Measurements from ENCODE around the gene PLCG1.

PLCG1 gene

GRCh38 chr20:41176711-41177552 lies 39.6 kb downstream of the PLCG1 start:
- H3K4me3 ChIP-seq (ENCODE audit: low read length) = no peak overlapping the region
- H3K9ac ChIP-seq (ENCODE audit: low read depth, low read length) = no peak overlapping the region
- peaks cover 6% of the 10 kb centered on the region; the same call in 1 of the 2 replicates for H3K4me1 ChIP-seq (ENCODE audit: insufficient read depth, low read length)
- no peaks in the 10 kb centered on the region for H3K27me3 ChIP-seq (ENCODE audit: insufficient read depth, low read length)
- H3K9me3 ChIP-seq (ENCODE audit: insufficient read depth, low read depth, low read length) = no peaks in the 10 kb centered on the region
- WGBS = 94% methylated on average over 8 of the region's 8 CpGs
- peaks cover 59% of the 10 kb centered on the region for H3K36me3 ChIP-seq (ENCODE audit: insufficient read depth, low read length)
- H3K27ac ChIP-seq (ENCODE audit: low read depth, low read length) = no peak overlapping the region

DNA sequence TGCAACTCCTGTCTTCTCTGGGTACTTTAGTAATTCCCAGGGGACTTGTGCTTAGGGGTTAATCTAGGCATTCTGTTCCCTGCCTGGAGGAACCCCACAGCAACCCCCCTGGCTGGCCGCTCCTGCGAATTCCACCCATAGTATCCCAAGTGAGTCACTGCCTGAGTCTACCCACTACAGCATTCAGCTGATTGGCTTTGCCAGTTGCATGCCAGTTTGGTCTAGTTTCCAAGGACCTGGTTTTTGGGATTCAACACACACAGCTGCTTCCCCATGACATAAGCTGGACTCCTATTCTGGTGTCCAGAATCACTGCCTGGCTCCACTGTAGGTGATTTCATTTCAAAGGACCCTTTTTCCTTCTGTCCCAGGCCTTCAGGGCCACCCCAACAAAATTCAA lies 40.3 kb downstream of the PLCG1 start:
- H3K36me3 ChIP-seq (ENCODE audit: insufficient read depth, low read length) = peaks cover 52% of the 10 kb centered on the region
- H3K9me3 ChIP-seq (ENCODE audit: insufficient read depth, low read depth, low read length) = no peaks in the 10 kb centered on the region
- H3K27ac ChIP-seq (ENCODE audit: low read depth, low read length) = no peak overlapping the region
- 88% methylated on average over 2 of the region's 2 CpGs for WGBS
- H3K27me3 ChIP-seq (ENCODE audit: insufficient read depth, low read length) = no peaks in the 10 kb centered on the region
- H3K9ac ChIP-seq (ENCODE audit: low read depth, low read length) = no peak overlapping the region
- H3K4me3 ChIP-seq (ENCODE audit: low read length) = no peak overlapping the region
- H3K4me1 ChIP-seq (ENCODE audit: insufficient read depth, low read length) = peaks cover 6% of the 10 kb centered on the region; the same call in 1 of the 2 replicates

DNA sequence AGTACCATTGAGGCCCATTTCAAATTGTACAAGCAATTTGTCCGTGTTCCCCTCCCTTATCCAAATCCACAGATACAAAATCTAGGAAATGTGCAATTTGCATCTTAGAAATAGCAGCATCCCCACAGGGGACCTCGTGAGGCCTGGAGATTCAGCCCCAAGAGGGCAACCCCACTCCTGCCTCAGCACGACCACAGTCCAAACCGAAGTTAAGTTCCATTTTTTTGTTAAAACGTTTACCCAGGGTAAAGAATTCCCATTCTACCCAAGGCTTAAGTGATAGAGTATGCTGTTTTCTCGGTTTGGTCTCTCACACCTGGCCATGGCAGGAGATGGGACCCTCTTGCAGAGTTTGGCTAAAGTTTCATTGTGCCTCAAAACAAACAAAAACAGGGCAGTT lies 41.2 kb downstream of the PLCG1 start:
- WGBS = 94% methylated on average over 6 of the region's 6 CpGs

GRCh38 chr20:41178904-41179432 lies 41.6 kb downstream of the PLCG1 start:
- Histone ChIP-seq H3K4me1 (ENCODE audit: insufficient read depth, low read length) (peaks cover 6% of the 10 kb centered on the region; the same call in 1 of the 2 replicates), H3K36me3 (ENCODE audit: insufficient read depth, low read length) (peaks cover 40% of the 10 kb centered on the region), H3K4me3 (ENCODE audit: low read length) (no peak overlapping the region), H3K9me3 (ENCODE audit: insufficient read depth, low read depth, low read length) (no peaks in the 10 kb centered on the region), H3K27ac (ENCODE audit: low read depth, low read length) (no peak overlapping the region), H3K9ac (ENCODE audit: low read depth, low read length) (no peak overlapping the region), H3K27me3 (ENCODE audit: insufficient read depth, low read length) (no peaks in the 10 kb centered on the region)
- WGBS = 81% methylated on average over 7 of the region's 8 CpGs

More for the DNA sequence above, 41.2 kb downstream of the PLCG1 start:
- H3K36me3 ChIP-seq (ENCODE audit: insufficient read depth, low read length) = peaks cover 44% of the 10 kb centered on the region
- H3K9ac ChIP-seq (ENCODE audit: low read depth, low read length) = no peak overlapping the region
- H3K27me3 ChIP-seq (ENCODE audit: insufficient read depth, low read length) = no peaks in the 10 kb centered on the region
- no peaks in the 10 kb centered on the region for H3K9me3 ChIP-seq (ENCODE audit: insufficient read depth, low read depth, low read length)
- peaks cover 6% of the 10 kb centered on the region; the same call in 1 of the 2 replicates for H3K4me1 ChIP-seq (ENCODE audit: insufficient read depth, low read length)
- H3K27ac ChIP-seq (ENCODE audit: low read depth, low read length) = no peak overlapping the region
- H3K4me3 ChIP-seq (ENCODE audit: low read length) = no peak overlapping the region

- Histone ChIP-seq H3K27ac (ENCODE audit: low read depth, low read length) (no peak overlapping the region), H3K4me1 (ENCODE audit: insufficient read depth, low read length) (peaks cover 6% of the 10 kb centered on the region; the same call in 1 of the 2 replicates), H3K27me3 (ENCODE audit: insufficient read depth, low read length) (no peaks in the 10 kb centered on the region), H3K4me3 (ENCODE audit: low read length) (no peak overlapping the region), H3K36me3 (ENCODE audit: insufficient read depth, low read length) (peaks cover 30% of the 10 kb centered on the region), H3K9me3 (ENCODE audit: insufficient read depth, low read depth, low read length) (no peaks in the 10 kb centered on the region), H3K9ac (ENCODE audit: low read depth, low read length) (no peak overlapping the region)
- 91% methylated on average over 8 of the region's 8 CpGs for WGBS
Observed at GRCh38 chr20:41179961-41180360, 42.6 kb downstream of the PLCG1 start.

- Histone ChIP-seq H3K27me3 (ENCODE audit: insufficient read depth, low read length) (no peaks in the 10 kb centered on the region), H3K9me3 (ENCODE audit: insufficient read depth, low read depth, low read length) (no peaks in the 10 kb centered on the region), H3K27ac (ENCODE audit: low read depth, low read length) (no peak overlapping the region), H3K36me3 (ENCODE audit: insufficient read depth, low read length) (peaks cover 22% of the 10 kb centered on the region), H3K4me3 (ENCODE audit: low read length) (no peak overlapping the region), H3K9ac (ENCODE audit: low read depth, low read length) (no peak overlapping the region), H3K4me1 (ENCODE audit: insufficient read depth, low read length) (peaks cover 6% of the 10 kb centered on the region; the same call in 1 of the 2 replicates)
- WGBS = 93% methylated on average over 6 of the region's 6 CpGs
Observed at GRCh38 chr20:41180599-41181333, 43.4 kb downstream of the PLCG1 start.

GRCh38 chr20:41181567-41181966 lies 44.2 kb downstream of the PLCG1 start:
- Histone ChIP-seq H3K9ac (ENCODE audit: low read depth, low read length) (no peak overlapping the region), H3K9me3 (ENCODE audit: insufficient read depth, low read depth, low read length) (no peaks in the 10 kb centered on the region), H3K27ac (ENCODE audit: low read depth, low read length) (no peak overlapping the region), H3K27me3 (ENCODE audit: insufficient read depth, low read length) (no peaks in the 10 kb centered on the region), H3K36me3 (ENCODE audit: insufficient read depth, low read length) (peaks cover 14% of the 10 kb centered on the region), H3K4me3 (ENCODE audit: low read length) (no peak overlapping the region), H3K4me1 (ENCODE audit: insufficient read depth, low read length) (peaks cover 6% of the 10 kb centered on the region; the same call in 1 of the 2 replicates)
- WGBS = 97% methylated on average over 3 of the region's 3 CpGs

DNA sequence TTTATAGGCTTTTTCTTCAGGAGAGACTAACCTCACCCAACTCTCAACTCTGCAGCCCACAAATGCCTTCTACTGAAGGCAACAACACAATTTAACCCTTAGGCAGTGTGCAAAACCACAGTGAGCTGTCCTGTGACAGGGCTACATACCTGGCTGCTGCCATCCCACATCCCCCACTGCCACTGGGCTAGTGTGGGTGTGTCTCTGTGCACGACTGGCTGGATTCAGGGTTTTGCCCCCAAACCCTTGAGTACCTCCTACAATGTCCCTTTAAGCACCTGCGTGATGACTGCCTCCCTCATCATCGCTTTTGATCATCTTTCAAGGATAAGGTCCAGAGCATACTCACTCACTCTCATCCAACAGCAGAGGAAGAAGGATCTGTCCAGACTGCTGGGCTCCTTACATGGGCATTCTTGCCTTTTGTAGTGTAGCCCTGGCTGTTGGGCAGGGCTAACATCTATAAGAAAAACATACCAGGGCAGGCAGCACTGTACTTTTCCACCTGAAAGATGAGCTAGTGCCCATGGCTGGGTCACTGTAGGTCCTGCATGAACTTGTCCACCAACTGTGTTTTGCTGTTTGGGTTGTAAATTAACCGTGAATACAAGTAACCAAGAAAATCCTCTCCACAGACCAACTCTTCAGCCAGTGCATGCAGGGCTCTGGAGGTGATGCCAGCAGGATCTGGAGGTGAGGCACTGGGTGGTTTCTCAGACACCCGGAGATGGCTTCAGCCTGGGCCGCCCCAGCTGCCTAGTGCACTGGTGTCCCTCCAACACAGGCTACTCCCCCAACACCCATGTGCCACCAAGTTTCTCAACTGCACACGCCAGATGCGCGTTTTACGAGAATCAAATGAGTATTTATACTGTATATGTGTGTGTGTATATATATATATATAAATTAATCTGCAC lies 45.2 kb downstream of the PLCG1 start:
- Histone ChIP-seq H3K27ac (ENCODE audit: low read depth, low read length) (no peak overlapping the region), H3K4me1 (ENCODE audit: insufficient read depth, low read length) (peaks cover 6% of the 10 kb centered on the region; the same call in 1 of the 2 replicates), H3K36me3 (ENCODE audit: insufficient read depth, low read length) (peaks cover 7% of the 10 kb centered on the region; the same call in 1 of the 2 replicates), H3K4me3 (ENCODE audit: low read length) (no peak overlapping the region), H3K9ac (ENCODE audit: low read depth, low read length) (no peak overlapping the region), H3K27me3 (ENCODE audit: insufficient read depth, low read length) (no peaks in the 10 kb centered on the region), H3K9me3 (ENCODE audit: insufficient read depth, low read depth, low read length) (no peaks in the 10 kb centered on the region)
- 92% methylated on average over 5 of the region's 10 CpGs for WGBS

DNA sequence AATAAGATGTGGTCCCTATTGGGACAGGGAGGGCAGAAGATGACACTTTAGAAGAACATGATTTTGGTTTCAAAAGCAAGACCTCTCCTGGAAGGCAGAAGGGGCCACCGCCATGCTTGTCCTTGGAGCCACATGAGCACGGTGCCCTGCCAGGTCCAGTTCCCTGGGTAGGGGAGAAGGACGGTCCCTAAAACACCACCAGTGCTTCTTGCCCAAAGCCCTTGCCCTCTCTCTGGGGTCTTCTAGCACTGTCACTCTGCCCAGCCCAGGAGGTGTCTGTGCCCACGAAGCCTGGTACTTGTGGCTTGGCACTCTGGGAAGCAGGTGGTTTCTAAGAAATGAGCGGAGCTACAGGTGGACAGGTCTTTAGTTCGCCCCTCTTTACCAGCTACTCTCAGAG lies 46.0 kb downstream of the PLCG1 start:
- WGBS = 86% methylated on average over 6 of the region's 6 CpGs
- Histone ChIP-seq H3K4me3 (ENCODE audit: low read length) (no peak overlapping the region), H3K27me3 (ENCODE audit: insufficient read depth, low read length) (no peaks in the 10 kb centered on the region), H3K4me1 (ENCODE audit: insufficient read depth, low read length) (peaks cover 5% of the 10 kb centered on the region; the same call in 1 of the 2 replicates), H3K36me3 (ENCODE audit: insufficient read depth, low read length) (no peaks in the 10 kb centered on the region), H3K9ac (ENCODE audit: low read depth, low read length) (no peak overlapping the region), H3K27ac (ENCODE audit: low read depth, low read length) (no peak overlapping the region), H3K9me3 (ENCODE audit: insufficient read depth, low read depth, low read length) (no peaks in the 10 kb centered on the region)

DNA sequence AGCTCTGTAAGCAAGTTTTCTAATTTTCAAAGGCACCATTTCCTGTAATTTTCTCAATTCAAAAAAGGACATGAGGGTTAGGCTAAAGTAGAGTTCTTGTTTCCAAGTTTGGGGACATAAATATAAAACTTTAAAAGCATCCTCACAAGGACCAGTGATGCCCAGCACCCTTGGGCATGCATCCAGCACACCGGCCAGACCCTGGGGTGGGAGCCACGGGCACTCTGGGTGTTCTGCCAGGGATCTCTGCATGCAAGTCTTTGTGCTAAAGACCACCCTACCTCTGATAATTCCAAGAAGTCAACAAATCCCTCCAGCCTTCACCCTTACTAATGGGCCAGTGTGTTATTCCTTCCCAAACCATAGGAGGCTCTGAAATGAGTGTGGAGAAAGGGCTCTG lies 46.5 kb downstream of the PLCG1 start:
- H3K4me1 ChIP-seq (ENCODE audit: insufficient read depth, low read length) = peaks cover under 1% of the 10 kb centered on the region; the same call in 1 of the 2 replicates
- no peak overlapping the region for H3K4me3 ChIP-seq (ENCODE audit: low read length)
- 93% methylated on average over 2 of the region's 2 CpGs for WGBS
- H3K9ac ChIP-seq (ENCODE audit: low read depth, low read length) = no peak overlapping the region
- no peaks in the 10 kb centered on the region for H3K27me3 ChIP-seq (ENCODE audit: insufficient read depth, low read length)
- no peak overlapping the region for H3K27ac ChIP-seq (ENCODE audit: low read depth, low read length)
- H3K9me3 ChIP-seq (ENCODE audit: insufficient read depth, low read depth, low read length) = no peaks in the 10 kb centered on the region
- no peaks in the 10 kb centered on the region for H3K36me3 ChIP-seq (ENCODE audit: insufficient read depth, low read length)
